ENCODE results near the gene ZBTB6. TPM values are rescaled to one million over a fixed set of nuclear protein-coding genes. Genes with fewer than 3 reads are reported as not detected.

The ZBTB6 gene
- total RNA-seq, 1 experiment from 2014 or later = 13.0 TPM

Small RNA genes within 50 kb of the gene (small RNA-seq; reads per million reads assigned to genes)
- gene RNY1P15 (not detected), gene SNORD90 (219 reads per million, percentile 97 among the genes with 10 or more reads in this experiment)

Other genes with a start within 250 kb of the ZBTB6 start
- not detected in 2 replicates for gene OR1L3, start 238.2 kb downstream of the ZBTB6 start, total RNA-seq (2014; rRNA removed; shearing (Covaris generic))
- gene OR1L4, start 189.3 kb downstream of the ZBTB6 start, total RNA-seq (2014; rRNA removed; shearing (Covaris generic)) = not detected in 2 replicates
- not detected in 2 replicates for gene OR1L6, start 171.0 kb downstream of the ZBTB6 start, total RNA-seq (2014; rRNA removed; shearing (Covaris generic))
- gene OR5C1, start 124.4 kb downstream of the ZBTB6 start, total RNA-seq (2014; rRNA removed; shearing (Covaris generic)) = not detected in 2 replicates
- not detected in 2 replicates for gene OR1K1, start 113.2 kb downstream of the ZBTB6 start, total RNA-seq (2014; rRNA removed; shearing (Covaris generic))
- 21.8 and 25.1 TPM in 2 replicates for gene PDCL, start 84.7 kb downstream of the ZBTB6 start, total RNA-seq (2014; rRNA removed; shearing (Covaris generic))
- 32.0 and 33.7 TPM in 2 replicates for gene RC3H2, start 8.0 kb downstream of the ZBTB6 start, total RNA-seq (2014; rRNA removed; shearing (Covaris generic))
- gene ZBTB26, start 18.2 kb upstream of the ZBTB6 start, total RNA-seq (2014; rRNA removed; shearing (Covaris generic)) = 4.2 and 5.4 TPM in 2 replicates
- 15.1 and 20.2 TPM in 2 replicates for gene RABGAP1, start 27.7 kb upstream of the ZBTB6 start, total RNA-seq (2014; rRNA removed; shearing (Covaris generic))
- 0.55 TPM in 1 of 2 replicates, not detected in the other for gene GPR21, start 120.3 kb upstream of the ZBTB6 start, total RNA-seq (2014; rRNA removed; shearing (Covaris generic))